K562 (cell line): ENCODE data around the gene ZNF407. TPM values are rescaled to one million over a fixed set of nuclear protein-coding genes. Genes with fewer than 3 reads are reported as not detected.

Source experiments
- ATAC-seq: fragments of 200-7000 bp; cut with Tn5 transposase; 3 replicates; pipeline ENCODE4 v1.9.1; 2020; ENCODE audit warnings: moderate library complexity
- BruUV-seq: library from RNA; stranded (reverse); fragments of 400-500 nt; replicated peaks from 2 replicates; lab custom pipeline; 2021; lab: Mats Ljungman, UMichigan
- CTCF ChIA-PET: fragments of 300-600 bp; formaldehyde crosslinking; extraction: SDS; loops from one replicate; lab custom pipeline; 2021; ENCODE audit warnings: low intra/inter-chr PET ratio; lab: Yijun Ruan, JAX
- POLR2A ChIA-PET: fragments of 300-600, 350-650 bp; sonication (Branson Sonifier 250); formaldehyde crosslinking; extraction: SDS; loops from one replicate; lab custom pipeline; 2021; ENCODE audit warnings: antibody characterized with exemption, inconsistent platforms; lab: Yijun Ruan, JAX
- DNase-seq, 4 experiments: peaks; one replicate each; pipeline versions ENCODE4 v3.0.0 to v3.0.0-alpha.2; 2011 to 2018; ENCODE audit warnings: low spot score in 3 of 4, mixed read lengths in 3 of 4; ENCODE audit errors: extremely low read depth in 1 of 4
- FAIRE-seq: peaks from 2 replicates; lab custom pipeline; 2011; peaks lifted over from hg19 to GRCh38; lab: Jason Lieb, UNC
- H2AFZ ChIP-seq: 2 replicates; pipeline ENCODE4 v1.6.0; 2011; ENCODE audit warnings: low read depth, low read length, control low read depth, inconsistent platforms
- H3K27ac ChIP-seq: fragments of 200-600 bp; 3 replicates; pipeline ENCODE4 v1.8.0; 2011; ENCODE audit warnings: low read depth, mild to moderate bottlenecking, control low read depth, inconsistent platforms, low read length, moderate library complexity, mixed read lengths; ENCODE audit errors: extremely low read depth
- H3K27me3 ChIP-seq, 2 experiments: fragments of 300-600 bp in 1 of 2; 2 replicates in 1 of 2; 3 replicates in 1 of 2; pipeline versions ENCODE4 v1.6.0 to v1.8.0; 2011; ENCODE audit warnings: inconsistent platforms in 2 of 2, low read length in 2 of 2, mild to moderate bottlenecking in 1 of 2, mixed read lengths in 1 of 2, moderate library complexity in 1 of 2; ENCODE audit not compliant: control insufficient read depth in 2 of 2, insufficient read depth in 2 of 2
- H3K36me3 ChIP-seq: fragments of 300-600 bp; 3 replicates; pipeline ENCODE4 v1.8.0; 2011; ENCODE audit warnings: mild to moderate bottlenecking, low read length, inconsistent platforms; ENCODE audit not compliant: control insufficient read depth, insufficient read depth
- H3K4me1 ChIP-seq, 2 experiments: fragments of 200-600 bp in 1 of 2; replicated peaks in 1 of 2; 2 replicates in 1 of 2; 3 replicates in 1 of 2; pipeline versions ENCODE4 v1.5.1 to v1.8.0; 2011; ENCODE audit warnings: inconsistent platforms in 2 of 2, low read length in 2 of 2, mild to moderate bottlenecking in 1 of 2, mixed read lengths in 1 of 2, moderate library complexity in 1 of 2; ENCODE audit not compliant: control insufficient read depth in 2 of 2, insufficient read depth in 2 of 2
- H3K4me2 ChIP-seq: 2 replicates; pipeline ENCODE4 v1.6.1; 2011; ENCODE audit warnings: low read length, control low read depth, inconsistent platforms, mixed read lengths; ENCODE audit not compliant: insufficient read depth
- H3K4me3 ChIP-seq: fragments of 200-600 bp; sonication (generic), shearing (Covaris generic); 2 replicates; pipeline ENCODE4 v1.5.1; 2016; ENCODE audit warnings: control low read depth, inconsistent platforms
- H3K79me2 ChIP-seq: fragments of 200-600 bp; 3 replicates; pipeline ENCODE4 v1.8.0; 2011; ENCODE audit warnings: low read length, inconsistent platforms; ENCODE audit not compliant: control insufficient read depth, insufficient read depth
- H3K9ac ChIP-seq, 2 experiments: 2 replicates each; pipeline versions ENCODE4 v1.6.0 to v1.6.1; 2011; ENCODE audit warnings: low read depth in 2 of 2, low read length in 2 of 2, control low read depth in 1 of 2, inconsistent platforms in 1 of 2, mild to moderate bottlenecking in 1 of 2, mixed read lengths in 1 of 2; ENCODE audit not compliant: insufficient read depth in 1 of 2
- H3K9me1 ChIP-seq: one replicate; pipeline ENCODE4 v1.6.0; 2011; ENCODE audit warnings: inconsistent platforms, mild to moderate bottlenecking, low read length, moderate library complexity; ENCODE audit not compliant: control insufficient read depth, insufficient read depth
- H3K9me3 ChIP-seq: replicated peaks from 2 replicates; pipeline ENCODE4 v1.5.1; 2011; ENCODE audit warnings: low read depth, low read length, inconsistent platforms; ENCODE audit not compliant: control insufficient read depth, insufficient read depth
- H4K20me1 ChIP-seq: replicated peaks from 2 replicates; pipeline ENCODE4 v1.6.1; 2011; ENCODE audit warnings: low read length, inconsistent platforms, mixed read lengths; ENCODE audit not compliant: control insufficient read depth, insufficient read depth
- MTA2 ChIP-seq: fragments of 450-650 bp; IDR thresholded peaks from 2 replicates; pipeline ENCODE4 v1.6.1; 2016; ENCODE audit warnings: low read depth
- NR2C1 ChIP-seq, 2 experiments: fragments of 450-650 bp; IDR thresholded peaks; 2 replicates each; pipeline ENCODE4 v1.6.1; 2017; ENCODE audit warnings: mild to moderate bottlenecking in 2 of 2, antibody characterized with exemption in 1 of 2, inconsistent platforms in 1 of 2, missing compliant biosample characterization in 1 of 2, missing genetic modification characterization in 1 of 2
- POU5F1 ChIP-seq: fragments of 150-350 bp; IDR thresholded peaks from 2 replicates; pipeline ENCODE4 v1.6.1; 2014; ENCODE audit warnings: borderline replicate concordance, low read length, low read depth, mild to moderate bottlenecking; ENCODE audit not compliant: partially characterized antibody
- SETDB1 ChIP-seq: IDR thresholded peaks from one replicate; pipeline ENCODE4 v1.6.1; 2012; ENCODE audit warnings: low read length, control low read depth, inconsistent platforms
- SOX6 ChIP-seq: fragments of 450-650 bp; IDR thresholded peaks from 2 replicates; pipeline ENCODE4 v1.6.1; 2014; ENCODE audit warnings: mild to moderate bottlenecking
- TCF7 ChIP-seq: sonication (generic); IDR thresholded peaks from 2 replicates; pipeline ENCODE4 v1.6.1; 2016; ENCODE audit warnings: antibody characterized with exemption, borderline replicate concordance
- YY1 ChIP-seq, 3 experiments: IDR thresholded peaks; 2 replicates each; pipeline ENCODE4 v1.6.1; 2011; ENCODE audit warnings: low read length in 2 of 3, mild to moderate bottlenecking in 2 of 3, moderate library complexity in 2 of 3, borderline replicate concordance in 1 of 3, control low read depth in 1 of 3, low read depth in 1 of 3; ENCODE audit not compliant: insufficient read depth in 3 of 3, insufficient replicate concordance in 2 of 3, control insufficient read depth in 1 of 3, insufficient read length in 1 of 3; ENCODE audit errors: extremely low read depth in 1 of 3
- ZKSCAN1 ChIP-seq: fragments of 150-350 bp; IDR thresholded peaks from 2 replicates; pipeline ENCODE4 v1.6.1; 2016; ENCODE audit warnings: low read depth, low read length
- ZNF274 ChIP-seq: IDR thresholded peaks from 2 replicates; pipeline ENCODE4 v1.6.1; 2011; ENCODE audit warnings: low read depth, mild to moderate bottlenecking, low read length, moderate library complexity, borderline replicate concordance
- ZNF507 ChIP-seq: conservative IDR thresholded peaks from 2 replicates; pipeline ENCODE4 v1.6.1; 2017; ENCODE audit warnings: missing genetic modification characterization, missing compliant biosample characterization
- WGBS: fragments of 100-300 bp; shearing (Covaris generic); methylation state at CpG from one replicate; pipeline ENCODE4 v1.1.6; 2016; ENCODE audit warnings: low coverage, mixed read lengths; ENCODE audit not compliant: insufficient coverage; ENCODE audit errors: missing lambda C conversion rate; 5-methylcytosine and 5-hydroxymethylcytosine counted together
- in situ Hi-C: fragments of 300-500 bp; cut with MboI; formaldehyde crosslinking; loops from 4 replicates; pipeline ENCODE4 v1.15.0; 2018; ENCODE audit warnings: inconsistent platforms, mixed read lengths
- intact Hi-C: fragments of 100-400 bp; cut with micrococcal nuclease; formaldehyde crosslinking; loops from 2 replicates; pipeline ENCODE4 v1.14.2; 2022
- polyA plus RNA-seq, 8 experiments: library from polyadenylated mRNA; depleted of rRNA in 4 of 8; stranded (reverse) in 5 of 8; unstranded in 3 of 8; fragments of >200 nt; fragmentation: Nextera tagmentation in 2 of 8; fragmentation: Illumina TruSeq in 1 of 8; extraction: Ambion mirVana in 2 of 8; extraction: Trizol in 1 of 8; gene quantifications; 2 replicates each; pipeline versions ENCODE4 v1.2.1 to v1.2.3, GENCODE V29; 2011 to 2014; ENCODE audit warnings: inconsistent platforms in 1 of 8, missing spikeins in 1 of 8
- total RNA-seq, 7 experiments: library from RNA; depleted of rRNA in 6 of 7; stranded (reverse); fragments of >200 nt in 6 of 7; fragmentation: Illumina TruSeq in 2 of 7; extraction: Trizol in 2 of 7; gene quantifications; 2 replicates each; pipeline versions ENCODE4 v1.2.1 to v1.2.3, GENCODE V29; 2011 to 2021; ENCODE audit warnings: low replicate concordance in 1 of 7

The ZNF407 gene
- total and polyA plus RNA-seq, 9 of the 15 experiments (the other 6 are each of a cell fraction or from before 2014, with no cell fraction given), result 0.21 to 5.4 (median 2.3) TPM

DNA sequence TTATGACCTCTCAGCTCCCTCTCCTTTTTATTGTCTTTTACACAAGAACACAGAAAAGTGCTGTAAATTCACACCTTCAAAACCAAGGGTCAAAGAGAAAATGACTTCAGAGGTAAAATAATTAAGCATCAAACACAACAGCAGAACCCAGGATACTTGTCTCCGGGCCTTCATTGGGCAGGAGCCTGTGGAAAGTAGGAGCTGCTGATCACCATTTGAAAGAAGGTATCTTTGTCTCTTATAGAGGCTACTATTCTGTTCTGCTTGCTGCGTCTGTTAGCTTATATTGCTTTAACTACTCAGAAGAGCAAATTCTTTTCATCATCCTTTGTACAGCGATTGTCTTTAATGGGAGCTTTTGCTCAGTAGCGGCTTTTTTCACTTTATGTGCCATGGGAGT is 350.2 kb downstream of the ZNF407 start:
- Histone ChIP-seq H3K27me3 (no peaks in the 10 kb centered on the region), H3K4me1 (no peaks in the 10 kb centered on the region), H3K79me2 (no peaks in the 10 kb centered on the region), H3K9me1 (no peaks in the 10 kb centered on the region), H3K4me2 (no peak overlapping the region), H4K20me1 (no peaks in the 10 kb centered on the region), H3K4me3 (no peak overlapping the region), H2AFZ (no peak overlapping the region), H3K9ac (no peak overlapping the region), H3K27ac (no peak overlapping the region), H3K9me3 (no peaks in the 10 kb centered on the region), H3K36me3 (no peaks in the 10 kb centered on the region)
- FAIRE-seq (no peak), DNase-seq (no peak), ATAC-seq (no peak)
- POLR2A ChIA-PET, result no interaction called here
- 59% methylated on average over 4 of the region's 4 CpGs for WGBS
- in situ Hi-C loops (no loop called here), intact Hi-C loops (no loop called here)
- BruUV-seq, result no TSS peak
- CTCF ChIA-PET, result no interaction called here
- TF ChIP-seq TCF7 (no peak), SOX6 (no peak), YY1 (IDR thresholded peaks at IDR 0.05; ENCODE audit: borderline replicate concordance in 1 of 3, control insufficient read depth in 1 of 3, extremely low read depth in 1 of 3, insufficient read depth in 3 of 3, insufficient read length in 1 of 3, insufficient replicate concordance in 2 of 3, low read depth in 1 of 3, low read length in 2 of 3) (no peak), POU5F1 (no peak), ZKSCAN1 (no peak), NR2C1 (IDR thresholded peaks at IDR 0.05) (no peak), NR2C1 (tag; IDR thresholded peaks at IDR 0.05) (no peak), ZNF274 (no peak), MTA2 (no peak), ZNF507 (tag) (no peak), SETDB1 (no peak)
